ENCODE results near the gene DBT. TPM values are rescaled to one million over a fixed set of nuclear protein-coding genes. Genes with fewer than 3 reads are reported as not detected.
"Not testable (repeated sequence)": the region's sequence is repeated elsewhere in the genome, so short reads cannot be mapped to it uniquely, and the experiment has no call there.

The DBT gene
- polyA plus RNA-seq, 1 of the 3 experiments (the other 2 are of a cell fraction): 2.0 TPM

DNA sequence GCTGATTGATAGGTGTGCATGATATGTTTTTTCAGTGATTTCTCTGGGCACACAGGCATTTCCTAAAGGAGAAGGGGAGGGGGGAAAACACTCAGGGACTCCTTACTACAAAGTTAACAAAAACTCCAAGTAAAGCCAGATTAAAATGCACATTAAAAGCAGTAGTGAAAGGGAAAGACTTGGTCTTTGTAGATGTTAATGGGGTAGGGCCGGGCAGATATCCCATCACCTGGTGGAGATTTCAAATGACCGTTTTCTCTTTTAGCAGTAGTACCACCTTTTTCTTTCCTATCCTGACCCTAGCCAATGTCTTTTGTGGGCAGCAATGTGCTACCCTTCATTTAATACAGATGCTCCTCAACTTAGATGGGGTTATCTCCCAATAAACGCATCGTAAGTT is 48.9 kb upstream of the DBT start:
- Histone ChIP-seq H3K9me3 (no peaks in the 10 kb centered on the region), H3K36me3 (replicated peaks in 1 of 2; ENCODE audit: control insufficient read depth in 1 of 2, insufficient read depth in 2 of 2, low read length in 1 of 2) (no peaks in the 10 kb centered on the region), H3K4me1 (ENCODE audit: control insufficient read depth in 1 of 2, insufficient read depth in 2 of 2, low read depth in 1 of 2, low read length in 1 of 2) (no peaks in the 10 kb centered on the region), H3K9ac (no peak overlapping the region), H2AFZ (ENCODE audit: low read depth) (no peak overlapping the region), H3K9me2 (no peaks in the 10 kb centered on the region), H3F3A (replicated peaks; ENCODE audit: insufficient read depth) (no peaks in the 10 kb centered on the region), H3K27ac (ENCODE audit: low read depth in 2 of 2, low read length in 1 of 2) (no peak overlapping the region), H3K79me2 (ENCODE audit: insufficient read depth) (no peaks in the 10 kb centered on the region), H3K4me3 (ENCODE audit: low read depth in 2 of 2, low read length in 1 of 2) (no peak overlapping the region), H3K27me3 (ENCODE audit: insufficient read depth) (no peaks in the 10 kb centered on the region), H3K4me2 (no peak overlapping the region), H4K20me1 (ENCODE audit: insufficient read depth) (no peaks in the 10 kb centered on the region)
- TF ChIP-seq SMC3 (IDR thresholded peaks at IDR 0.05; ENCODE audit: low read depth, low read length): no peak
- no peak for TF ChIP-seq TCF12 (IDR thresholded peaks at IDR 0.05)
- TF ChIP-seq, protein P1, sequence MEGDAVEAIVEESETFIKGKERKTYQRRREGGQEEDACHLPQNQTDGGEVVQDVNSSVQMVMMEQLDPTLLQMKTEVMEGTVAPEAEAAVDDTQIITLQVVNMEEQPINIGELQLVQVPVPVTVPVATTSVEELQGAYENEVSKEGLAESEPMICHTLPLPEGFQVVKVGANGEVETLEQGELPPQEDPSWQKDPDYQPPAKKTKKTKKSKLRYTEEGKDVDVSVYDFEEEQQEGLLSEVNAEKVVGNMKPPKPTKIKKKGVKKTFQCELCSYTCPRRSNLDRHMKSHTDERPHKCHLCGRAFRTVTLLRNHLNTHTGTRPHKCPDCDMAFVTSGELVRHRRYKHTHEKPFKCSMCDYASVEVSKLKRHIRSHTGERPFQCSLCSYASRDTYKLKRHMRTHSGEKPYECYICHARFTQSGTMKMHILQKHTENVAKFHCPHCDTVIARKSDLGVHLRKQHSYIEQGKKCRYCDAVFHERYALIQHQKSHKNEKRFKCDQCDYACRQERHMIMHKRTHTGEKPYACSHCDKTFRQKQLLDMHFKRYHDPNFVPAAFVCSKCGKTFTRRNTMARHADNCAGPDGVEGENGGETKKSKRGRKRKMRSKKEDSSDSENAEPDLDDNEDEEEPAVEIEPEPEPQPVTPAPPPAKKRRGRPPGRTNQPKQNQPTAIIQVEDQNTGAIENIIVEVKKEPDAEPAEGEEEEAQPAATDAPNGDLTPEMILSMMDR (IDR thresholded peaks at IDR 0.05): no peak
- no peak for TF ChIP-seq ELF1 (IDR thresholded peaks at IDR 0.05)
- no peak for TF ChIP-seq RXRA (IDR thresholded peaks at IDR 0.05; ENCODE audit: borderline replicate concordance, low read depth)
- TF ChIP-seq CHD2 (IDR thresholded peaks at IDR 0.05; ENCODE audit: low read length, partially characterized antibody): no peak
- TF ChIP-seq JUND (IDR thresholded peaks at IDR 0.05): no peak
- POLR2A ChIA-PET: no interaction called here
- DNase-seq: peak; percentile 5
- 95% methylated on average over 4 of the region's 4 CpGs for WGBS (ENCODE audit: low lambda C conversion rate)
- CTCF ChIA-PET: interaction anchor here (0.7 to 1.7 kb wide), 2 partner anchors 12 to 52 kb away, joined by 3 to 4 read pairs; no protein-coding TSS in a partner anchor

DNA sequence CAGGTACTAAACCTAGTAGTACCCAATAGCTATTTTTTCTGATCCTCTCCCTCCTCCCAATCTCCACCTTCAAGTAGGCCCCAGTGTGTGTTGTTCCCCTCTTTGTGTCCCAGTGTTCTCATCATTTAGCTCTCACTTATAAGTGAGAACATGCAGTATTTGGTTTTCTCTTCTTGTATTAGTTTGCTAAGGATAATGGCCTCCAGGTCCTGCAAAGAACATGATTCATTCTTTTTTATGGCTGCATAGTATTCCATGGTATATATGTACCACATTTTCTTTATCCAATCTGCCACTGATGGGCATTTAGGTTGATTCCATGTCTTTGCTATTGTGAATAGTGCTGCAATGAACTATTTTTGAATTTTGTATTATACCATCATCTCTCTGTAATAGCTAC is 47.4 kb upstream of the DBT start:
- H3K36me3 ChIP-seq (replicated peaks in 1 of 2; ENCODE audit: control insufficient read depth in 1 of 2, insufficient read depth in 2 of 2, low read length in 1 of 2): peaks cover 8 to 12% of the 10 kb centered on the region in 2 experiments
- DNase-seq; H3K4me3 ChIP-seq (ENCODE audit: low read depth in 2 of 2, low read length in 1 of 2); H2AFZ ChIP-seq (ENCODE audit: low read depth); H3K27ac ChIP-seq (ENCODE audit: low read depth in 2 of 2, low read length in 1 of 2); H3K4me2 ChIP-seq; H3K4me1 ChIP-seq (ENCODE audit: control insufficient read depth in 1 of 2, insufficient read depth in 2 of 2, low read depth in 1 of 2, low read length in 1 of 2); H3F3A ChIP-seq (replicated peaks; ENCODE audit: insufficient read depth); H3K9ac ChIP-seq; H3K9me3 ChIP-seq; H4K20me1 ChIP-seq (ENCODE audit: insufficient read depth); H3K79me2 ChIP-seq (ENCODE audit: insufficient read depth); H3K9me2 ChIP-seq; POLR2A ChIA-PET; H3K27me3 ChIP-seq (ENCODE audit: insufficient read depth): not testable (repeated sequence)
- CTCF ChIA-PET: interaction anchor here (1.0 to 1.7 kb wide), 2 partner anchors 13 to 29 kb away, joined by 3 to 4 read pairs; no protein-coding TSS in a partner anchor

DNA sequence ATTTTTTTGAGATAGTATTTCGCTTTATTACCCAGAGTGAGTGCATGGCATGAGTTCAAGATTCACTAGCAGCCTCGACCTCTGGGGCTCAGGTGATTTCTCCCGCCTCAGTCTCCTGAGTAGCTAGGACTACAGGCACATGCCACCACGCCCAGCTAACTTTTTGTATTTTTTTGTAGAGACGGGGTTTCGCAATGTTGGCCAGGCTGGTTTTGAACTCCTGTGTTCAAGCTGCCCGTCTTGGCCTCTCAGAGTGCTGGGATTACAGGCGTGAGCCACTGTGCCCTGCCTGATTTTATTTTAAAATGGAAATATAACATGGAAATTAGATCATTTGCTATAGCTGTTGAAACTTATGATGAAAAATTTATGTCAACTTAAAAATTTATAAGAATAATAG is 46.5 kb upstream of the DBT start:
- ChIA-PET CTCF (interaction anchor here (1.1 kb wide), 1 partner anchor 627 kb away, joined by 3 read pairs; no protein-coding TSS in a partner anchor), POLR2A (no interaction called here)
- Histone ChIP-seq H3F3A (replicated peaks; ENCODE audit: insufficient read depth) (peaks cover 12% of the 10 kb centered on the region), H3K4me1 (ENCODE audit: control insufficient read depth in 1 of 2, insufficient read depth in 2 of 2, low read depth in 1 of 2, low read length in 1 of 2) (no peaks in the 10 kb centered on the region), H3K79me2 (ENCODE audit: insufficient read depth) (no peaks in the 10 kb centered on the region), H3K27me3 (ENCODE audit: insufficient read depth) (no peaks in the 10 kb centered on the region), H3K9me2 (no peaks in the 10 kb centered on the region), H3K27ac (ENCODE audit: low read depth in 2 of 2, low read length in 1 of 2) (no peak overlapping the region), H3K4me3 (ENCODE audit: low read depth in 2 of 2, low read length in 1 of 2) (no peak overlapping the region), H2AFZ (ENCODE audit: low read depth) (no peak overlapping the region), H4K20me1 (ENCODE audit: insufficient read depth) (no peaks in the 10 kb centered on the region), H3K36me3 (replicated peaks in 1 of 2; ENCODE audit: control insufficient read depth in 1 of 2, insufficient read depth in 2 of 2, low read length in 1 of 2) (peaks cover 14 to 20% of the 10 kb centered on the region in 2 experiments), H3K9me3 (no peaks in the 10 kb centered on the region), H3K9ac (no peak overlapping the region), H3K4me2 (no peak overlapping the region)
- 99% methylated on average over 8 of the region's 8 CpGs for WGBS (ENCODE audit: low lambda C conversion rate)
- no peak for DNase-seq
- TF ChIP-seq NRF1 (IDR thresholded peaks at IDR 0.05; ENCODE audit: low read depth, low read length) (no peak), SMC3 (IDR thresholded peaks at IDR 0.05; ENCODE audit: low read depth, low read length) (no peak), EZH2phosphoT487 (IDR thresholded peaks at IDR 0.05; ENCODE audit: borderline replicate concordance, low read depth) (no peak), REST (IDR thresholded peaks at IDR 0.05; ENCODE audit: low read depth, low read length) (no peak), TEAD4 (IDR thresholded peaks at IDR 0.05; ENCODE audit: borderline replicate concordance, insufficient read depth) (no peak), RCOR1 (IDR thresholded peaks at IDR 0.05; ENCODE audit: low read length) (no peak)
- TF ChIP-seq, protein P2, sequence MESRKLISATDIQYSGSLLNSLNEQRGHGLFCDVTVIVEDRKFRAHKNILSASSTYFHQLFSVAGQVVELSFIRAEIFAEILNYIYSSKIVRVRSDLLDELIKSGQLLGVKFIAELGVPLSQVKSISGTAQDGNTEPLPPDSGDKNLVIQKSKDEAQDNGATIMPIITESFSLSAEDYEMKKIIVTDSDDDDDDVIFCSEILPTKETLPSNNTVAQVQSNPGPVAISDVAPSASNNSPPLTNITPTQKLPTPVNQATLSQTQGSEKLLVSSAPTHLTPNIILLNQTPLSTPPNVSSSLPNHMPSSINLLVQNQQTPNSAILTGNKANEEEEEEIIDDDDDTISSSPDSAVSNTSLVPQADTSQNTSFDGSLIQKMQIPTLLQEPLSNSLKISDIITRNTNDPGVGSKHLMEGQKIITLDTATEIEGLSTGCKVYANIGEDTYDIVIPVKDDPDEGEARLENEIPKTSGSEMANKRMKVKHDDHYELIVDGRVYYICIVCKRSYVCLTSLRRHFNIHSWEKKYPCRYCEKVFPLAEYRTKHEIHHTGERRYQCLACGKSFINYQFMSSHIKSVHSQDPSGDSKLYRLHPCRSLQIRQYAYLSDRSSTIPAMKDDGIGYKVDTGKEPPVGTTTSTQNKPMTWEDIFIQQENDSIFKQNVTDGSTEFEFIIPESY (IDR thresholded peaks at IDR 0.05; ENCODE audit: borderline replicate concordance, low read depth): no peak
- TF ChIP-seq, protein P3, sequence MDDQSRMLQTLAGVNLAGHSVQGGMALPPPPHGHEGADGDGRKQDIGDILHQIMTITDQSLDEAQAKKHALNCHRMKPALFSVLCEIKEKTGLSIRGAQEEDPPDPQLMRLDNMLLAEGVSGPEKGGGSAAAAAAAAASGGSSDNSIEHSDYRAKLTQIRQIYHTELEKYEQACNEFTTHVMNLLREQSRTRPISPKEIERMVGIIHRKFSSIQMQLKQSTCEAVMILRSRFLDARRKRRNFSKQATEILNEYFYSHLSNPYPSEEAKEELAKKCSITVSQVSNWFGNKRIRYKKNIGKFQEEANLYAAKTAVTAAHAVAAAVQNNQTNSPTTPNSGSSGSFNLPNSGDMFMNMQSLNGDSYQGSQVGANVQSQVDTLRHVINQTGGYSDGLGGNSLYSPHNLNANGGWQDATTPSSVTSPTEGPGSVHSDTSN (IDR thresholded peaks at IDR 0.05): no peak

Data from SK-N-SH (cell line).